ENCODE results near the gene VWA7.

The VWA7 gene

DNA sequence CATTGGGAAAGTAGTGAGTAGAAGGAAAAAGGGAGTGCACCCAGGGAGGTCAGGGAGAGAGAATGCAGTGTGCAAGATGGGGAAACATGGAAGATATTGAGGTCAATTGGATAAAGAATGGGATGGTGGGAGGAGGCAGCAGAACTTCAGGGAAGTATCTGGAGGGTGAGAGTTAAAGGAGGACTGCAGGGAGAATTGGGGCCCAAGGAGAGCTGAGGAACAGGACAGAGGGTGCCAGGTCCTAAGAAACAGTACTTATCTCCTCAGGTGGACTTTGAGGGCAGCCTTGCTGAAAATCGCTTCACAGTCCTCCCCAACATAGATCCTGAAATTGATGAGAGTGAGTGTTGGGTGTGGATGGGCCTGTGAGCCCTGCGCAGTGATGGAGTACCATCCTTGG lies 18.8 kb downstream of the VWA7 start:
- DNase-seq (ENCODE audit: low read depth in 2 of 2): no peak

- DNase-seq (ENCODE audit: low read depth in 2 of 2): no peak
These were observed 24.3 kb downstream of the VWA7 start for GRCh38 chr6:31752739-31753319.

- no peak for DNase-seq (ENCODE audit: low read depth in 2 of 2)
These were observed 26.6 kb downstream of the VWA7 start for GRCh38 chr6:31750411-31751022.

GRCh38 chr6:31749301-31750036 lies 27.7 kb downstream of the VWA7 start:
- DNase-seq (ENCODE audit: low read depth in 2 of 2): no peak

DNA sequence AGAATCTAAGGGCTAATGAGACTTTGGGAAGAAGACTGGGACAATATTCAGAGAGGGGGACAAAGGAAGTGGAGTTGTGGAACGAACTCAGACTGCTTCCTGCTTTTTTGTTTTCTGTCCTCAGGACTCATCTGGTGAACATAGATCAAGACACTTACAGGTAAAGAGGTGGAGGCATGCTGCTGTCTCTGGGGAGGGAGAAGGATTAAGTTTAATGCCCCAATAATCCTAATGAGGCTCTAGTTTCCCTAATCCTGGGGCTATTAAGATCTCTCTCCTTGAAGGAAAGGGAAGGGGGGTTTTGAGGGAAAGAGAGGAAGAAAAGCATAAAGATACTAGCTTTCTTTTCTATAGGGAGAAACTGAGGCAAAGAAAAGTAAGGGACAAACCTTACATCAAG lies 32.7 kb downstream of the VWA7 start:
- no peak for DNase-seq (ENCODE audit: low read depth in 2 of 2)

GRCh38 chr6:31742894-31743293 lies 34.2 kb downstream of the VWA7 start:
- no peak for DNase-seq (ENCODE audit: low read depth in 2 of 2)

GRCh38 chr6:31741815-31742214 lies 35.3 kb downstream of the VWA7 start:
- no peak for DNase-seq (ENCODE audit: low read depth in 2 of 2)

DNA sequence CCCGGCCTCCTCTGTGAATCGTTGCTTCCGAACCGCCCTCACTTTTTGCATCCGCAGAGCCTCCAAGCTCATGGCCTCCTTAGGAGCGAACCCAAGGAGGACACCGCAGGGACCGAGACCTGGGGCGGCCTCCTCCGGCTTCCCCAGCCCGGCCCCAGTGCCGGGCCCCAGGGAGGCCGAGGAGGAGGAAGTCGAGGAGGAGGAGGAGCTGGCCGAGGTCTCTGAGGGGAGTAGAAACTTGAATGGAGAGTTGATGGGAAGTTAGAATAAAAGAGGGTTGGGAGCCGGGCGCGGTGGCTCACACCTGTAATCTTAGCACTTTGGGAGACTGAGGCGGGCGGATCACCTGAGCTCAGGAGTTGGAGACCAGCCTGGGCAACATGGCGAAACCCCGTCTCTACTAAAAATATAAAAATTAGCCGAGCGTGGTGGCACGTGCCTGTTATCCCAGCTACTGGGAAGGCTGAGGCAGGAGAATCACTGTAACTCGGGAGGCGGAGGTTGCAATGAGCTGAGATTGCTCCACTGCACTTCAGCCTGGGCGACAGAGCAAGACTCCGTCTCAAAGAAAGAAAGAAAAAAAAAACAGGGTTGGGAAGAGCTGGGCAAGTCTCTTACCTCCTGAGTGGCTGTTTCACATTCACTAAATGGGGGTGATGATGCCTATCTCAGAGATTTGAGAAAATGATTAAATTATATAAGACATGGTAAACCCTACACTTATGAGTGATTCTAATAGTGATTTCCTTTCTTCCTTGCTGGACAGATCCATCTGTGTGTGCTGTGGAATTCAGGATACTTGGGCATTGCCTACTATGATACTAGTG lies 36.5 kb downstream of the VWA7 start:
- DNase-seq (ENCODE audit: low read depth in 2 of 2): no peak

DNA sequence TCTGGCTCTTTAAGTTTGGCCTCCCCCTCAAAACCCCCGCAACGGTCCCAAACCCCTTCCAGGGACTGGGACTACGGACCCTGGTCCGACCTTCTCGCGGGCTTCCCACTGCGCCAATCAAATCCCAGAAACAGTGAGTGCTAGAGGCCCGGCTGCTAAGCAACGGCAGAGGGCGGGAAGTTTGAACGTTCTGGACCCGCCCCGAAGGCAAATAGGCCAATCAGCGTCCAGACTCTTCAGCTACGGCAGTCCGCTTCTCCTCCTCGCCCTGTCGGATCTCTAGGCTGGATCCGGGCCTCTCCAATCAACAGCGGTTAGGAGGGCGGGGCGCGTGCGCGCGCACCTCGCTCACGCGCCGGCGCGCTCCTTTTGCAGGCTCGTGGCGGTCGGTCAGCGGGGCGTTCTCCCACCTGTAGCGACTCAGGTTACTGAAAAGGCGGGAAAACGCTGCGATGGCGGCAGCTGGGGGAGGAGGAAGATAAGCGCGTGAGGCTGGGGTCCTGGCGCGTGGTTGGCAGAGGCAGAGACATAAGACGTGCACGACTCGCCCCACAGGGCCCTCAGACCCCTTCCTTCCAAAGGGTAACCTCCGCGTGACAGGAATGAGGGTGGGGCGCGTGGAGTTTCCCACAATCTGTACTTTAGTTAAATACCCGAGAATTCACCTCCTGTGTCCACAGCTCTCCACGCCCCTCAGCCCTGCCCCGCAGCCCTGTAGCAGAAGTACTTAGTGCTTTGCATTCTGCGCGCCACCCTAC lies 37.3 kb downstream of the VWA7 start, which contains the start of gene MSH5:
Gene MSH5, plus strand, starts transcription at position 367 of the 758 bp plus-strand sequence. CDS start 462 bp downstream, outside the sequence.
- DNase-seq (ENCODE audit: low read depth in 2 of 2): peak; percentile 91 to 96

GRCh38 chr6:31737991-31738979 lies 38.8 kb downstream of the VWA7 start:
- DNase-seq (ENCODE audit: low read depth in 2 of 2): peak in 1 of 2 donors; percentile 43

GRCh38 chr6:31737315-31737990 lies 39.7 kb downstream of the VWA7 start:
- DNase-seq (ENCODE audit: low read depth in 2 of 2): no peak

DNA sequence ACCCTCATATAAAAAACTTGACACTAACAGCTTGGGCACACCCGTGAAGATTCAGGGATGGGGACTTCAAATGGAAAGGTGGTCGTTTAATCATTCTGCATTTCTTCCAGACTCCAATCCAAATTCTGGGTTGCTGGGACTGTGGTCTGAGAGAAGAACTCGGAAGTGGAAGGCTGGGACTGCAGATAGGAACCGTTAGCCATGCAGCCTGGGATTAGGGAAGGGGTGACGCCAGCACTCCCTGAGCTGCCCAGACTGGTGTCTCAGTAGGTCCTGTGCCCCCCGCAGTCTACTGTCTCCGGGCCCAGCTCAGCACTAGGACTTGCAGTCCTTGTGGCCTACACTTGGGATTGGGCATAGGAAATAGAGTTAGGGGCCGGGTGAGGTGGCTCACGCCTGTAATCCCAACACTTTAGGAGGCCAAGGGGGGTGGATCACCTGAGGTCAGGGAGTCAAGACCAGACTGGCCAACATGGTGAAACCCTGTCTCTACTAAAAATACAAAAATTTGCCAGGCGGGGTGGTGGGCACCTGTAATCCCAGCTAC lies 40.3 kb downstream of the VWA7 start:
- no peak for DNase-seq (ENCODE audit: low read depth in 2 of 2)

DNA sequence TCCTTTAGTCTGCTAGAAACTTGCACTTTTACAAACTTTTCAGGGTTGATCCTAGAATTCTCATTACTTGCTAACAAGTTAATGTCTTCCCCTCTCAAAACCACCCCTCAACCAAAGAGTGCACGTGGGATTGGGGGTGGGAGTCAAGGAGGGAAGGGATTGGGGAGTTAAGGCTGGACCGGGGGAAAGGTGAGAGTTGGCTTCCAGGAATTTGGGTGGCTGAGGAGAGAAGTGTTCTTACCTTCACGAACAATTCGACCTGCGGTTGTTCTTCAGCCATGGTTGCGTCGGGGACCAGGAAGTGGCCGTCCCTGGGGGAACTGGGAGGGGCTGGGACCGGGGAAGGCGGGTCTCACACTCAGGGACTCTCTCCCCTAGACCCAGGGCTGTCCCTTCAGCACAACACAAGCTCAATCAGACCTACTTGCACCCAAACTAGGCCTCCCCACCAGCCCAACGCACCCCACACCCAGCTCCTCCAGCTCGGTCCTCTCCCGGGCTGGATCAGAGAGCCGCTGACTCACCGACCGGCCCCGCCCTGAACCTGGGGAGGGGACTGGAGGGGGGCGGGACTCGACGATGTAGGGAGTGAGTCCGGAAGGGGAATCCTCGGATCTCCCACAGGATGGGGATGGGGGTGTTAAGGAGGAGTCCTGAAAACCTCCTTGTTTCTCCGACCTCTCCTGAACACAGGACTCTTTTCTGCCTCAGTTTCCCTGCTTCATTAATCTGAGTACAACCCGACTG lies 40.9 kb downstream of the VWA7 start, which contains the start of gene CLIC1:
Gene CLIC1, minus strand, starts transcription at position 510 of the 747 bp plus-strand sequence. Its CDS starts 230 bp downstream, at position 280.
- DNase-seq (ENCODE audit: low read depth in 2 of 2): peak; percentile 76 to 78

DNA sequence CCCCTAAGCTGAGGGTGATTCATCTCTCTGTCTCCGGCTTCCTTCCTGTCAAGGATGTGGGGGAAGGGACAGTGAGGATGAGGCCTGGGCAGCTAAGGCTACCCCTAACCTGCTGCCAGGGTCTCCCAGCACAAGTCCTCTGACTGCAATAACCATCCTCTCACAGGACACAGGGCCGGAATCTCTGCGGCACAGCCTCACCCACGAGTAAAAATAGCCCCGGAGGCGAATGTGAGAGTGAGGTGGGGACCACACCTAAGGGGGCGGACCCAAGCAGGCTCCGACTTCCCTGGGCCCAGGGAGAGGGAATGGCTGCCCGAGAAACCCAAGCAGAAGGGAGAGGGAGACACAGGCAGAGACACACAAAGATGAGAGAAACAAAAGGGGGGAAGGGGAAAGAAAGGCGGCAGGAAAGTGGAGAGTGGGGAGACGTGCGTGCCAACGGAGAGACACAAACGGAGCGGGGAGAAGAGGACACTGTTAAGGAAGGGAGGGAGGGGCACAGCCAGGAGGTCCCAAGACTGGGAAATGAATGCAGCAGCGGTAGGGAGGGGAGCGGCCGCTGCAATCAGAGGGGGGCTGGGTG lies 42.2 kb downstream of the VWA7 start:
- no peak for DNase-seq (ENCODE audit: low read depth in 2 of 2)

- peak in 1 of 2 donors; percentile 40 for DNase-seq (ENCODE audit: low read depth in 2 of 2)
These were observed 42.8 kb downstream of the VWA7 start for GRCh38 chr6:31734247-31734820.

- no peak for DNase-seq (ENCODE audit: low read depth in 2 of 2)
These were observed 43.4 kb downstream of the VWA7 start for GRCh38 chr6:31733734-31734133.

DNA sequence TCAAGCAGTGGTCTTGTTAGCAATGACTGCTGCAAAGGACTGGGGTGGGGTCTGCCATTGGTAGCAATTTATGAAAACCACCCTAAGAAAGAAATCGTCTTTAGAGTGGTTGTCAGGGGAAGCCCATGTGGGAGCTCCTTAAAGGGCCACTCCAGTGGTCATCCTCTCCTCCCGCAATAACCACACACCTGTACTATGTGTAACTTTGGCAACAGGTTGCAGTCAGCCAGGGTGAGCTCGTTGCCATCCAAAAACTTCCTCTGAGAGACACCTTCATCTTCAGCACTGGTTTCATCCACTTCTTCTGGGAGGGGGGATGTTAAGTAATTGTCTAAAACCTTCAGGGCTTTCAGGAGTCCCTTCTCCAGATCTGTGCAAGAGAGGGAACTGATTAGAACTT lies 45.1 kb downstream of the VWA7 start:
- DNase-seq (ENCODE audit: low read depth in 2 of 2): no peak

GRCh38 chr6:31730631-31731086 lies 46.5 kb downstream of the VWA7 start:
- DNase-seq (ENCODE audit: low read depth in 2 of 2): no peak

All from stimulated activated CD8-positive, alpha-beta memory T cell treated with anti-CD3 and anti-CD28 coated beads, Interleukin-2, amount 100 ng/mL, for 48 hours (primary cell).